Measurements from ENCODE around the gene NTHL1.

DNA sequence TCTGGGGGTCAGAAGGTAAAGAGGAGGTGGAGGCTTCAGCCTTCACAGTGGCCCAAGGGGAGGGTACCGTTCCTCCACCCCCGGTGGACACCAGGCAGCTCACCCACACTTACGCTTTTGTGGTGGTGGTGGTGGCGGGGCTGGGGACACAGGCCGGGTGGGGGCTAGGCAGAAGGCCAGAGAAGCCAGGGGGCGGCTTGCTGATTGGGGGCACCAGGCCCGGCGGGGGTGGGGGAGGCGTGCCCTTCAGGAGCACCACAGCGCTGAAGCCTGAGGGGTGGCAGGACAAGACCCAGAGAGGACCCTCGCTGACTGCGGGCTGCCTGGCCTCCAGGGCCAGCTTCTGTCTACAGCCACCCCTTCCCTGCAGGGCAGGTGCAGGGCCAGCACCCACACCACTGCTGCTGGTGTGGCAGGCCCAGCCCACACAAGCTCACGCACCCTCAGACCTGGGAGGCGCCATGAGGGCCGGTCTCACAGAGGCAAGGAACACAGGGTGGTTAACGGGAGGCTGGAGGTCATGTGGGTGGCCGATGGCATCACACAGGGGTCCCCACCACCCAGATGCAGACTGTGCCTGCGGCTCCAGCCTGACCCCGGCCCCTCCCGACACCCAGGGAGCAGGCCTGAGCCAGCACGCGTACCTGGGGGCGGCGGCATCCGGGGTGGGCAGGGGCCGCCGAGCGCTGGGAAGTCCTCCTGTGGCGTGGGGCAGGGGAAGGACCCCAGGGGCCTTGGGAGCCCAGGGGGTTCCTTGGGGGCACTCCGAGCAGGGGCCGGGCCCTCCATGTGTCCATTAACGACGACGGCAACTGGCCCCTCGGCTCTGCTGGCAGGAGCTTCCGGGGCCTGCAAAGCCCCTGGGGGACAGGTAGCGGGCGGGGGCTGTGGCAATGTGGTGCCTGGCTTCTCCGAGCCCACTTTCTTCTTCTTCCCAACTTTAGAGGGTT, 48.5 kb downstream of the NTHL1 start:
- TF ChIP-seq, protein P1, sequence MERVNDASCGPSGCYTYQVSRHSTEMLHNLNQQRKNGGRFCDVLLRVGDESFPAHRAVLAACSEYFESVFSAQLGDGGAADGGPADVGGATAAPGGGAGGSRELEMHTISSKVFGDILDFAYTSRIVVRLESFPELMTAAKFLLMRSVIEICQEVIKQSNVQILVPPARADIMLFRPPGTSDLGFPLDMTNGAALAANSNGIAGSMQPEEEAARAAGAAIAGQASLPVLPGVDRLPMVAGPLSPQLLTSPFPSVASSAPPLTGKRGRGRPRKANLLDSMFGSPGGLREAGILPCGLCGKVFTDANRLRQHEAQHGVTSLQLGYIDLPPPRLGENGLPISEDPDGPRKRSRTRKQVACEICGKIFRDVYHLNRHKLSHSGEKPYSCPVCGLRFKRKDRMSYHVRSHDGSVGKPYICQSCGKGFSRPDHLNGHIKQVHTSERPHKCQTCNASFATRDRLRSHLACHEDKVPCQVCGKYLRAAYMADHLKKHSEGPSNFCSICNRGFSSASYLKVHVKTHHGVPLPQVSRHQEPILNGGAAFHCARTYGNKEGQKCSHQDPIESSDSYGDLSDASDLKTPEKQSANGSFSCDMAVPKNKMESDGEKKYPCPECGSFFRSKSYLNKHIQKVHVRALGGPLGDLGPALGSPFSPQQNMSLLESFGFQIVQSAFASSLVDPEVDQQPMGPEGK (CRISPR knock-in tag; IDR thresholded peaks at IDR 0.05; ENCODE audit: borderline replicate concordance) = no peak
- TF ChIP-seq ZNF565 (CRISPR knock-in tag; conservative IDR thresholded peaks at IDR 0.05; ENCODE audit: low read depth) (no peak), ZFP3 (CRISPR knock-in tag; IDR thresholded peaks at IDR 0.05) (no peak), ZNF70 (CRISPR knock-in tag; IDR thresholded peaks at IDR 0.05) (no peak), TOX (CRISPR knock-in tag; IDR thresholded peaks at IDR 0.05; ENCODE audit: borderline replicate concordance) (no peak), ISL1 (CRISPR knock-in tag; IDR thresholded peaks at IDR 0.05) (no peak)
